ENCODE data around the gene UBE2F.

UBE2F gene

GRCh38 chr2:237940828-237941227 is 26.0 kb upstream of the UBE2F start:
- Histone ChIP-seq H3K9ac (ENCODE audit: low read length) (no peak overlapping the region), H3K9me3 (ENCODE audit: insufficient read depth, low read length) (no peaks in the 10 kb centered on the region), H2AFZ (ENCODE audit: low read depth, low read length) (no peak overlapping the region), H3K27me3 (ENCODE audit: low read depth, low read length) (no peaks in the 10 kb centered on the region), H3K4me3 (ENCODE audit: low read length) (no peak overlapping the region), H3K4me2 (ENCODE audit: low read length) (no peak overlapping the region), H3K36me3 (replicated peaks; ENCODE audit: low read depth, low read length) (no peaks in the 10 kb centered on the region), H3K79me2 (ENCODE audit: low read length) (no peaks in the 10 kb centered on the region), H4K20me1 (ENCODE audit: insufficient read depth, low read length) (no peaks in the 10 kb centered on the region), H3K27ac (ENCODE audit: low read length) (no peak overlapping the region), H3K4me1 (ENCODE audit: low read length) (no peaks in the 10 kb centered on the region)
- TF ChIP-seq EZH2phosphoT487 (IDR thresholded peaks at IDR 0.05; ENCODE audit: low read depth) (no peak), CTCF (IDR thresholded peaks at IDR 0.05; ENCODE audit: low read depth, low read length) (no peak)

DNA sequence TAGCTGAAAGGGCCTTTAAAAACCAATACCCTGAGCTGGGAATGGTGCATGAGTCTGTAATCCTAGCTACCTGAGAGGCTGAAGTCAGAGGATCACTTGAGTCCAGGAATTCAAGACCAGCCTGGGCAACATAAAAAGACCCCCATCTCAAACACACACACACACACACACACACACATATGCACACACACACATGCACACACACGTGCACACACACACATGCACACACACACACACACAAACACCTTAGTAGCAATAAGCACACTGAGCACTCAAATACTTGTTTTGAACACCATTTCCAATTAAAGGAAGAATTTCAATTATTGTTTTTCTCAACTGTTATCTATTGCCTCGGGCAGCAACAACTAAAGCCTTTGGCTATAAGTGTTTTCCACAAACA is 25.6 kb upstream of the UBE2F start:
- Histone ChIP-seq H4K20me1 (ENCODE audit: insufficient read depth, low read length) (no peaks in the 10 kb centered on the region), H3K27me3 (ENCODE audit: low read depth, low read length) (no peaks in the 10 kb centered on the region), H3K9ac (ENCODE audit: low read length) (no peak overlapping the region), H3K4me1 (ENCODE audit: low read length) (no peaks in the 10 kb centered on the region), H3K4me2 (ENCODE audit: low read length) (no peak overlapping the region), H3K36me3 (replicated peaks; ENCODE audit: low read depth, low read length) (no peaks in the 10 kb centered on the region), H2AFZ (ENCODE audit: low read depth, low read length) (no peak overlapping the region), H3K4me3 (ENCODE audit: low read length) (no peak overlapping the region), H3K79me2 (ENCODE audit: low read length) (no peaks in the 10 kb centered on the region), H3K27ac (ENCODE audit: low read length) (no peak overlapping the region), H3K9me3 (ENCODE audit: insufficient read depth, low read length) (no peaks in the 10 kb centered on the region)
- TF ChIP-seq CTCF (IDR thresholded peaks at IDR 0.05; ENCODE audit: low read depth, low read length), result no peak
- no peak for TF ChIP-seq EZH2phosphoT487 (IDR thresholded peaks at IDR 0.05; ENCODE audit: low read depth)

DNA sequence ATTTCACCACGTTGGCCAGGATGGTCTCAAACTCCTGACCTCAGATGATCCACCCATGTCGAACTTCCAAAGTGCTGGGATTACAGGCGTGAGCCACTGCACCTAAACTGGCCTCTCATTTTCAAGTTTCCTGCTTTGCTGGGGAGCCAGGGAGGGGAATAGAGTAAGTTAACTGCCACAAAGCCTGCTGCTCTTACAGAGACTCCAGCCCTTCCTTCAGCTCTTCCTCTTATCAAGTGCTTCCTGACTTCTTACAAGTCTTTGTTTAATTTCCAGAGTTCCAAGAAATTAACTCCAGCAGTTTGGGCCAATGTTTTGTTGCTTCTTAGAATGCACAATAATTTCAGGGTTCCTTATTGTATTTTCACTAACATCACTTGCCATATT is 24.3 kb upstream of the UBE2F start:
- no peak overlapping the region for H3K9ac ChIP-seq (ENCODE audit: low read length)
- TF ChIP-seq EZH2phosphoT487 (IDR thresholded peaks at IDR 0.05; ENCODE audit: low read depth) (no peak), CTCF (IDR thresholded peaks at IDR 0.05; ENCODE audit: low read depth, low read length) (no peak)

GRCh38 chr2:237943395-237944094 is 23.3 kb upstream of the UBE2F start:
- no peaks in the 10 kb centered on the region for H3K4me1 ChIP-seq (ENCODE audit: low read length)
- no peak overlapping the region for H3K4me2 ChIP-seq (ENCODE audit: low read length)
- no peaks in the 10 kb centered on the region for H3K36me3 ChIP-seq (replicated peaks; ENCODE audit: low read depth, low read length)
- H3K79me2 ChIP-seq (ENCODE audit: low read length), result no peaks in the 10 kb centered on the region
- no peak for TF ChIP-seq EZH2phosphoT487 (IDR thresholded peaks at IDR 0.05; ENCODE audit: low read depth)
- TF ChIP-seq CTCF (IDR thresholded peaks at IDR 0.05; ENCODE audit: low read depth, low read length), result no peak
- H3K9me3 ChIP-seq (ENCODE audit: insufficient read depth, low read length), result no peaks in the 10 kb centered on the region
- no peak overlapping the region for H2AFZ ChIP-seq (ENCODE audit: low read depth, low read length)
- no peaks in the 10 kb centered on the region for H4K20me1 ChIP-seq (ENCODE audit: insufficient read depth, low read length)
- no peak overlapping the region for H3K27ac ChIP-seq (ENCODE audit: low read length)
- no peaks in the 10 kb centered on the region for H3K27me3 ChIP-seq (ENCODE audit: low read depth, low read length)
- no peak overlapping the region for H3K4me3 ChIP-seq (ENCODE audit: low read length)
- H3K9ac ChIP-seq (ENCODE audit: low read length), result no peak overlapping the region

More for the DNA sequence above, 24.3 kb upstream of the UBE2F start:
- Histone ChIP-seq H2AFZ (ENCODE audit: low read depth, low read length) (no peak overlapping the region), H3K9me3 (ENCODE audit: insufficient read depth, low read length) (no peaks in the 10 kb centered on the region), H3K27ac (ENCODE audit: low read length) (no peak overlapping the region), H3K4me2 (ENCODE audit: low read length) (no peak overlapping the region), H3K27me3 (ENCODE audit: low read depth, low read length) (no peaks in the 10 kb centered on the region), H3K79me2 (ENCODE audit: low read length) (no peaks in the 10 kb centered on the region), H4K20me1 (ENCODE audit: insufficient read depth, low read length) (no peaks in the 10 kb centered on the region), H3K36me3 (replicated peaks; ENCODE audit: low read depth, low read length) (no peaks in the 10 kb centered on the region), H3K4me3 (ENCODE audit: low read length) (no peak overlapping the region), H3K4me1 (ENCODE audit: low read length) (no peaks in the 10 kb centered on the region)
